Measurements from ENCODE around the gene NMNAT3.

The NMNAT3 gene

GRCh38 chr3:139677388-139678155 is at the start of gene NMNAT3:
Gene NMNAT3, minus strand, starts transcription at chr3:139677972. Its CDS starts 50,248 bp downstream, at chr3:139627724.
- TF ChIP-seq PATZ1 (CRISPR knock-in tag; IDR thresholded peaks at IDR 0.05; ENCODE audit: borderline replicate concordance) (no peak), ZNF70 (CRISPR knock-in tag; IDR thresholded peaks at IDR 0.05) (no peak)
- ATAC-seq, result no peak

DNA sequence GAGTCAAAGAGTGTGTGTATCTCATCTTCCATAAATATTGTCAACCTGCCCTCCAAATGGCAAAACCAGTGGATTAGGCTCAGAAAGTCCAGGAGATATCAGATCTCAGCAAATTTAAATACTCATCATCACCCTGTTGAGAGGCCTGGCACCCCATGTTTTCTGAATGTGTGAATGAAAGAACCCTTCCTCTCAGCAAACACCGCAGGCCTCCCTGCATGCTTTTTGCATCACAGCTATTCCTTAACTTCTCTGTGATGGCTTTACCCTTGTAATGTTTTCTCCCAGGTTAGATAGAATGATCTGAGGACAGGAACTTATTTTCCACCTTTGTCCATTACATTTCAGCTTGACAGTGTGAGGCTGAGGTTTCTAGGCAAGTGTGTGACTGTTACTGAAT is 43.6 kb upstream of the NMNAT3 start:
- ATAC-seq, result no peak
- TF ChIP-seq CSDC2 (CRISPR knock-in tag; IDR thresholded peaks at IDR 0.05), result no peak
- no peak for TF ChIP-seq CREB5 (CRISPR knock-in tag; IDR thresholded peaks at IDR 0.05; ENCODE audit: low read depth)
- no peak for TF ChIP-seq PATZ1 (CRISPR knock-in tag; IDR thresholded peaks at IDR 0.05; ENCODE audit: borderline replicate concordance)
- no peak for TF ChIP-seq PPARA (CRISPR knock-in tag; IDR thresholded peaks at IDR 0.05; ENCODE audit: borderline replicate concordance)
- no peak for TF ChIP-seq ZNF565 (CRISPR knock-in tag; conservative IDR thresholded peaks at IDR 0.05; ENCODE audit: low read depth)
- no peak for TF ChIP-seq ZNF8 (CRISPR knock-in tag; IDR thresholded peaks at IDR 0.05)
- TF ChIP-seq, protein P1, sequence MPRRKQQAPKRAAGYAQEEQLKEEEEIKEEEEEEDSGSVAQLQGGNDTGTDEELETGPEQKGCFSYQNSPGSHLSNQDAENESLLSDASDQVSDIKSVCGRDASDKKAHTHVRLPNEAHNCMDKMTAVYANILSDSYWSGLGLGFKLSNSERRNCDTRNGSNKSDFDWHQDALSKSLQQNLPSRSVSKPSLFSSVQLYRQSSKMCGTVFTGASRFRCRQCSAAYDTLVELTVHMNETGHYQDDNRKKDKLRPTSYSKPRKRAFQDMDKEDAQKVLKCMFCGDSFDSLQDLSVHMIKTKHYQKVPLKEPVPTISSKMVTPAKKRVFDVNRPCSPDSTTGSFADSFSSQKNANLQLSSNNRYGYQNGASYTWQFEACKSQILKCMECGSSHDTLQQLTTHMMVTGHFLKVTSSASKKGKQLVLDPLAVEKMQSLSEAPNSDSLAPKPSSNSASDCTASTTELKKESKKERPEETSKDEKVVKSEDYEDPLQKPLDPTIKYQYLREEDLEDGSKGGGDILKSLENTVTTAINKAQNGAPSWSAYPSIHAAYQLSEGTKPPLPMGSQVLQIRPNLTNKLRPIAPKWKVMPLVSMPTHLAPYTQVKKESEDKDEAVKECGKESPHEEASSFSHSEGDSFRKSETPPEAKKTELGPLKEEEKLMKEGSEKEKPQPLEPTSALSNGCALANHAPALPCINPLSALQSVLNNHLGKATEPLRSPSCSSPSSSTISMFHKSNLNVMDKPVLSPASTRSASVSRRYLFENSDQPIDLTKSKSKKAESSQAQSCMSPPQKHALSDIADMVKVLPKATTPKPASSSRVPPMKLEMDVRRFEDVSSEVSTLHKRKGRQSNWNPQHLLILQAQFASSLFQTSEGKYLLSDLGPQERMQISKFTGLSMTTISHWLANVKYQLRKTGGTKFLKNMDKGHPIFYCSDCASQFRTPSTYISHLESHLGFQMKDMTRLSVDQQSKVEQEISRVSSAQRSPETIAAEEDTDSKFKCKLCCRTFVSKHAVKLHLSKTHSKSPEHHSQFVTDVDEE (CRISPR knock-in tag; IDR thresholded peaks at IDR 0.05), result no peak
- no peak for TF ChIP-seq ARNTL (CRISPR knock-in tag; IDR thresholded peaks at IDR 0.05; ENCODE audit: borderline replicate concordance, low read depth)
- no peak for TF ChIP-seq RARB (CRISPR knock-in tag; IDR thresholded peaks at IDR 0.05)
- no peak for TF ChIP-seq BACH2 (CRISPR knock-in tag; IDR thresholded peaks at IDR 0.05; ENCODE audit: borderline replicate concordance)
- TF ChIP-seq ZNF70 (CRISPR knock-in tag; IDR thresholded peaks at IDR 0.05), result no peak
- TF ChIP-seq SNAI2 (CRISPR knock-in tag; IDR thresholded peaks at IDR 0.05), result no peak
- no peak for TF ChIP-seq ISL1 (CRISPR knock-in tag; IDR thresholded peaks at IDR 0.05)
- TF ChIP-seq TOX (CRISPR knock-in tag; IDR thresholded peaks at IDR 0.05; ENCODE audit: borderline replicate concordance), result no peak
- TF ChIP-seq ZFP3 (CRISPR knock-in tag; IDR thresholded peaks at IDR 0.05), result no peak
- no peak for TF ChIP-seq OSR1 (CRISPR knock-in tag; IDR thresholded peaks at IDR 0.05)
- TF ChIP-seq TCF4 (CRISPR knock-in tag; IDR thresholded peaks at IDR 0.05; ENCODE audit: borderline replicate concordance), result no peak
- no peak for TF ChIP-seq ESRRG (CRISPR knock-in tag; IDR thresholded peaks at IDR 0.05)

DNA sequence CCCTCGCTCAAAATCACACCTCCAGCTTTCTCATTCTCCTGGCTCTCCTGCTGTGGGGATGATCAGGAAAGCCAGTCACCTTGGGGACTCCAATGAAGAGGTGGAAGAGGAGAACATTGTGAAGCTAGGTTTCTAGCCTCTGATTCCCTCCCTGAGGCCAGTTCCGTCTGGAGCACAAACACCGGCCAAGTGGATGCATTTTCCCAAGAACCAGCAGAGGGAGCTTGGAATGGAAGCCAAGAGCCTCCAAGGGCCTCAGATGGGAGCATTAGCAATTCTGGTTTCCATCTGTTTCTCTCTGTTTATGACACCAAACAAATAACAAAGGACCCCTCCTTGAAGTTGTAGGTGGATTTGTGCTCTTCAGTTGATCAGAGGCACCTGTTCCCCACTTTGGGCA is 40.6 kb upstream of the NMNAT3 start:
- no peak for ATAC-seq

DNA sequence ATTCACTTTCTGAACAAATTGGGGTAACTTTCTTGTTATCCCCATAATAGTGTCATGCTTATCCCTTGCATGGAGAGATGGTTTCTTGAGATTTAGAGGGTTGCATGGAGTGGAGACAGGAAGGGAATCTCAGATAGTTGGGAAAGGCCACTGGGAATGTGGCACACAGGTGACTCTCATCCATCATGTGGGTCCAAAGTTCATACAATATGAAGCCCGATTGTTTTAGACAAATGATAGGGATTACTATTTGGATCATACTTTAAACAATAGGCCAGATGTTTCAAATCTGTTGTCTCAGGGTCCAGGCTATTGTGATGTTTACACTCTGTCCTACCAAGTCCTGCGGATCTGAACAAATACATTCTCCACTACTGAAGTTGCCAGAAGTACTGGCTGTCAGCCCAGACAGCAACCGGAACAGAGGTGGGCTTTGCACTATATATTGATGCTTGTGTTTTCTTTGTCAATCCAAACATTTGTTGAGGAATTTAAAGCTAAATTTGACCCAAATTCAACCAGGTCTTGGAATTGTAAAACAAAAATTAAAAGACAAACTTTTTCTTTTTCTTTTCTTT is 39.2 kb upstream of the NMNAT3 start:
- ATAC-seq, result no peak
- TF ChIP-seq GLIS3 (CRISPR knock-in tag; IDR thresholded peaks at IDR 0.05) (no peak), BACH2 (CRISPR knock-in tag; IDR thresholded peaks at IDR 0.05; ENCODE audit: borderline replicate concordance) (no peak), SNAI2 (CRISPR knock-in tag; IDR thresholded peaks at IDR 0.05) (no peak), OSR1 (CRISPR knock-in tag; IDR thresholded peaks at IDR 0.05) (no peak), ZNF70 (CRISPR knock-in tag; IDR thresholded peaks at IDR 0.05) (no peak), PATZ1 (CRISPR knock-in tag; IDR thresholded peaks at IDR 0.05; ENCODE audit: borderline replicate concordance) (no peak)
- TF ChIP-seq, protein P1 (CRISPR knock-in tag; IDR thresholded peaks at IDR 0.05), result no peak

More for the DNA sequence above, 40.6 kb upstream of the NMNAT3 start:
- no peak for TF ChIP-seq CSDC2 (CRISPR knock-in tag; IDR thresholded peaks at IDR 0.05)

All from SK-N-SH treated with all-trans-retinoic acid at 6 μM for 48 hours (cell line).